HG03457 (cell line): ENCODE results near the gene RHOG.

Source experiments
- ATAC-seq: cut with Tn5 transposase; IDR thresholded peaks from one replicate; pipeline ENCODE4 v1.9.1; 2021; ENCODE audit warnings: moderate number of reproducible peaks; ENCODE audit not compliant: unreplicated experiment

RHOG gene

DNA sequence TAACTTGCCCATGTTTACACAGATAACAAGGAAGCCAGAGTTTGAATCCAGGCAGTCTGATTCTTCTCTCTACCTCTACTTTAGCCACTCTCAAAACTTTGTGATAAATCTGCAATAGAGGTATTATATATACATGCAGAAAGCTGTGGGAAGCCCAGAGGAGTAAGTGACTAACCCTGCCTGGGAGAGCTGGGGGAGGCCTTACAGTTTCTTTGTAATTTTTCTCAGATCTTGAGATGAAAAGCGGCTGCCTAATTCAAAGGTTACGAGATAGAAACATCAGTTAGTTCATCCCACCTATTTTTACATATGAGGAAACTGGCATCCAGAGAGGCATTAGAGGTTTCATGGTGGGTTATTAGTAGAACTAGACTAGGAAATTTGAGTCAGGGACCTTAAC, 19.6 kb upstream of the RHOG start:
- no peak for ATAC-seq

DNA sequence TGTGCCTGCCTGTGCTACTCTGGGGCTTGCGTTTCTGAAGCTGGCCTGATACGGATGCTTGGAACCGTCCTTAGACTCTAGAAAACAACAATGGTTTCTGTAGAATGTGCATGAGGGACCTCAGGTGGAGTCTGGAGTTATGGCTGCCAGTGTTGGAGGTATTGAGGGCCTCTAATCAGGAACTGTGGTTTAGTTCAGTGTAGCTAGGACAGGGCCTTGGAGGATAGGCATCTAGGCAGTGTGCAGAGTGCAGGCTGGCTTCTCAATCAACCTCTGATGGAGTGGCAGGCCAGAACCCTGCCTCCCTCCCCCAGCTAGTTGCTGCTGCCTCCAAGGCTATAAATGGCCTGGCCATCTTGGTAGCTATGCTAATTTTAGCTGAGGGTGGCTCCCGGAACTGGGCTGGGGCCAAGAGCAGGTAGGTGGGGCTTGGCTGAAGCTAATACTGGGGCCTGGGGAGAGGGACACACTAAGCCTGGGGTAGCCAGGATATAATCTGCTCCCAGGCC, 18.7 kb upstream of the RHOG start:
- no peak for ATAC-seq

GRCh38 chr11:3857628-3858027, 16.9 kb upstream of the RHOG start:
- ATAC-seq, result no peak

GRCh38 chr11:3856856-3857553, 16.2 kb upstream of the RHOG start:
- ATAC-seq, result no peak

DNA sequence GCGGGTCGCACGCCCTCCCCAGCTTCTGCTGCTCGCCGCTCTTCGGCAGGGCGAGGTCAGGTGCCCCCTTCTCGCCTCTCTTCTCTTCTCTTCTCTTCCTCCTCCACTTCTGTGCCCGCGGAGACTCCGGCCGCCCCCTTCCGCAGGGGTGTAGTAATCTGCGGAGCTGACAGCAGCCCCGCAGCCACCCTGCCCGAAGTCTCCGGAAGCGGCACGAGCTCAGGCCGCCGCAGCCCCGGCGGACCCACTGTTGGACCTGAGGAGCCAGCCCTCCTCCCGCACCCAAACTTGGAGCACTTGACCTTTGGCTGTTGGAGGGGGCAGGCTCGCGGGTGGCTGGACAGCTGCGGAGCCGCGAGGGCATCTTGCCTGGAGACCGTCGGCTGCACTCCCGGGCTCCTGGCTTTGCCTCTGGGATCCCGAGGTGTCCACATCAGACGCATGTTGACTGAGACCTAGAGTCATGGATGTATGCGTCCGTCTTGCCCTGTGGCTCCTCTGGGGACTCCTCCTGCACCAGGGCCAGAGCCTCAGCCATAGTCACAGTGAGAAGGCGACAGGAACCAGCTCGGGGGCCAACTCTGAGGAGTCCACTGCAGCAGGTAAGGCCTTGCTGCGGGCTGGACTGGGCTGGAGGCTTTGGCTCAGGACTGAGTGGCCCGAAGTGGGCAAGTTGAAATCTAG, 15.2 kb upstream of the RHOG start:
- no peak for ATAC-seq

GRCh38 chr11:3854977-3855807, 14.4 kb upstream of the RHOG start, which contains the start of gene STIM1:
Gene STIM1 (plus strand): TSS chr11:3855664. CDS start chr11:3856271, 607 bp downstream.
- ATAC-seq, result peak; percentile 57

- no peak for ATAC-seq
These were observed 13.9 kb upstream of the RHOG start for GRCh38 chr11:3854660-3854976.

- no peak for ATAC-seq
These were observed 13.3 kb upstream of the RHOG start for GRCh38 chr11:3853899-3854659.

DNA sequence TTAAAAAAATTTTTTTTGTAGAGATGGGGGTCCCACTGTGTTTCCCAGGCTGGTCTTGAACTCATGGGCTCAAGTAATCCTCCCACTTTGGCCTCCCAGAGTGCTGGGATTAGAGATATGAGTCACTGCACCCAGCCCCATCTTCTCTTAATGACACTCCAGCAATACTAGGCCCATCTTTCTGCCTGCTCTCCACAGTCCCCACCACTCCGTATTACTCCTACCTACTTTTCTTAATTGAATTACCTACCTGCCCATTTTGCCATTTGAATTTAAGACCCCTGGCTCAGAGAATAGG, 12.7 kb upstream of the RHOG start:
- no peak for ATAC-seq

GRCh38 chr11:3849297-3849874, 8.6 kb upstream of the RHOG start:
- ATAC-seq, result no peak

- no peak for ATAC-seq
These were observed 4.9 kb upstream of the RHOG start for GRCh38 chr11:3845670-3846069.

GRCh38 chr11:3845246-3845645, 4.5 kb upstream of the RHOG start:
- ATAC-seq, result no peak

GRCh38 chr11:3843326-3843725, 2.6 kb upstream of the RHOG start:
- no peak for ATAC-seq

- peak; percentile 51 for ATAC-seq
These were observed 929 bp upstream of the RHOG start for GRCh38 chr11:3841426-3842350.

GRCh38 chr11:3840004-3840869, 522 bp downstream of the RHOG start:
- no peak for ATAC-seq

- ATAC-seq, result no peak
These were observed 2.3 kb downstream of the RHOG start for GRCh38 chr11:3838504-3838903.

GRCh38 chr11:3837793-3838192, 3.0 kb downstream of the RHOG start:
- ATAC-seq, result no peak

- ATAC-seq, result no peak
These were observed 3.9 kb downstream of the RHOG start for GRCh38 chr11:3836903-3837302.

- no peak for ATAC-seq
These were observed 5.0 kb downstream of the RHOG start for GRCh38 chr11:3835751-3836150.
